Aorta (tissue), 5 donors: ENCODE measurements around the gene ABCC4. TPM values are rescaled to one million over a fixed set of nuclear protein-coding genes. Genes with fewer than 3 reads are reported as not detected.

ENCODE experiments used
- ATAC-seq: fragments of 200-7000 bp; cut with Tn5 transposase; one replicate; pipeline ENCODE4 v1.9.1; 2022; ENCODE audit warnings: moderate library complexity; ENCODE audit not compliant: low FRiP score
- DNase-seq, 2 donors: peaks; one replicate each; pipeline ENCODE4 v3.0.0-alpha.2; 2020
- H3K27ac ChIP-seq, 2 donors: one replicate each; pipeline ENCODE4 v1.5.1; 2013; ENCODE audit warnings: low read length in 2 of 2, mild to moderate bottlenecking in 2 of 2, moderate library complexity in 2 of 2, control low read depth in 1 of 2, inconsistent platforms in 1 of 2, low read depth in 1 of 2
- H3K27me3 ChIP-seq, 2 donors: one replicate each; pipeline ENCODE4 v1.6.1; 2013; ENCODE audit warnings: control low read depth in 1 of 2, low read length in 1 of 2, mild to moderate bottlenecking in 1 of 2, moderate library complexity in 1 of 2; ENCODE audit not compliant: insufficient read depth in 2 of 2, control insufficient read depth in 1 of 2
- H3K36me3 ChIP-seq, 2 donors: one replicate each; pipeline ENCODE4 v1.6.1; 2013; ENCODE audit warnings: control low read depth in 1 of 2, low read length in 1 of 2, mild to moderate bottlenecking in 1 of 2; ENCODE audit not compliant: insufficient read depth in 2 of 2, control insufficient read depth in 1 of 2
- H3K4me1 ChIP-seq, 2 donors: one replicate each; pipeline ENCODE4 v1.6.1; 2013; ENCODE audit warnings: low read length in 2 of 2, control low read depth in 1 of 2, mild to moderate bottlenecking in 1 of 2, moderate library complexity in 1 of 2; ENCODE audit not compliant: insufficient read depth in 2 of 2, control insufficient read depth in 1 of 2
- H3K4me3 ChIP-seq, 2 donors: one replicate each; pipeline ENCODE4 v1.5.1; 2013; ENCODE audit warnings: low read length in 2 of 2, control low read depth in 1 of 2, mild to moderate bottlenecking in 1 of 2
- H3K9me3 ChIP-seq: one replicate; pipeline ENCODE4 v1.6.1; 2013; ENCODE audit warnings: mild to moderate bottlenecking, low read length; ENCODE audit not compliant: control insufficient read depth
- WGBS, 2 donors: extraction: QIAGEN DNeasy Blood & Tissue Kit; methylation state at CpG; one replicate each; pipeline ENCODE4 v1.1.7; 2013; 5-methylcytosine and 5-hydroxymethylcytosine counted together
- intact Hi-C, 2 donors: fragments of 100-400 bp; cut with DNase I; formaldehyde crosslinking; loops; one replicate each; pipeline versions ENCODE4 v1.14.2 to v1.15.0; 2022
- polyA plus RNA-seq, 2 donors: library from polyadenylated mRNA; stranded (reverse); fragments of 200-250 nt; gene quantifications; one replicate each; pipeline ENCODE4 v1.2.3, GENCODE V29; 2013
- total RNA-seq, 2 donors: library from RNA; stranded (reverse); fragmentation: NEBNext Ultra II Directional; extraction: Animal tissue kit (Norgen Biotek cat#: 25700); gene quantifications; one replicate each; pipeline ENCODE4 v1.2.1, GENCODE V29; 2021
- donor health status: healthy with polysubstance abuse.
- donor health status: Bipolar disorder and iron deficiency.
- donor health status: DM: no; HTN: no; CAD: no.
- donor health status: DM: no; HTN: no; CAD: no.
- donor health status: DM: yes; HTN: yes; CAD: no.

ABCC4 gene
- total and polyA plus RNA-seq, 4 donors = 0.38 to 18.6 (median 5.9) TPM

DNA sequence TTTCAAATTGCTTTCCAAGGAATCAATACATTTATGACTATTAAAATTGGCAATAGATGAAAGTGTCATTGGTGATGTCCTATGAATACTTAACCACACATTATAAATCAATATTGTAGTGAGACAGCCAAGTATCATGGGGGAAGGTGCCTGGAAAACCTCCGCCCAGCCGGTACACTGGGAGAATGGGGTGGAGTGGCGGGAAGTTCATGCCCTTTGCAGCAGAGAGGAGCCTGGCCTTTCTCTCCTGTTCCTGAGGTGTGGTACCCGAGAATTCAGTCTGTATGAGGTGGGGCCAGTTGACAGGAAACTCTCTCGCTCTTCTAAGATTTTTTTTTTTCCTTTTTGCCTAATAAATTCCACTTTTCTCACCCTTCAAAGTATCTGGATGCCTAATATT is 25.4 kb upstream of the ABCC4 start:
- Histone ChIP-seq H3K9me3 (no peaks in the 10 kb centered on the region), H3K27me3 (no peaks in the 10 kb centered on the region), H3K27ac (no peak overlapping the region), H3K4me3 (no peak overlapping the region), H3K4me1 (no peaks in the 10 kb centered on the region), H3K36me3 (no peaks in the 10 kb centered on the region)
- DNase-seq (no peak), ATAC-seq (no peak)
- intact Hi-C loops = no loop called here
- 68 to 73% methylated on average over 5 of the region's 5 CpGs for WGBS, 2 donors

GRCh38 chr13:95325485-95325884 is 24.2 kb upstream of the ABCC4 start:
- no peaks in the 10 kb centered on the region for H3K36me3 ChIP-seq
- H3K27me3 ChIP-seq = no peaks in the 10 kb centered on the region
- ATAC-seq = no peak
- WGBS, 2 donors = 59 to 68% methylated on average over 3 of the region's 3 CpGs
- H3K4me1 ChIP-seq = no peaks in the 10 kb centered on the region
- intact Hi-C loops = no loop called here
- no peak for DNase-seq
- H3K27ac ChIP-seq = no peak overlapping the region
- H3K4me3 ChIP-seq = no peak overlapping the region
- no peaks in the 10 kb centered on the region for H3K9me3 ChIP-seq

GRCh38 chr13:95323930-95324662 is 22.8 kb upstream of the ABCC4 start:
- no peaks in the 10 kb centered on the region for H3K4me1 ChIP-seq
- no peaks in the 10 kb centered on the region for H3K9me3 ChIP-seq
- no peaks in the 10 kb centered on the region for H3K36me3 ChIP-seq
- intact Hi-C loops = no loop called here
- no peak overlapping the region for H3K4me3 ChIP-seq
- ATAC-seq (no peak), DNase-seq (no peak)
- H3K27ac ChIP-seq = no peak overlapping the region
- WGBS, 2 donors = 66 to 78% methylated on average over 16 of the region's 16 CpGs
- no peaks in the 10 kb centered on the region for H3K27me3 ChIP-seq

- Histone ChIP-seq H3K4me3 (no peak overlapping the region), H3K36me3 (no peaks in the 10 kb centered on the region), H3K27me3 (no peaks in the 10 kb centered on the region), H3K4me1 (no peaks in the 10 kb centered on the region), H3K9me3 (peaks cover 2% of the 10 kb centered on the region), H3K27ac (no peak overlapping the region)
- DNase-seq (no peak), ATAC-seq (no peak)
- 56 to 65% methylated on average over 8 to 9 of the region's 9 CpGs for WGBS, 2 donors
- intact Hi-C loops = no loop called here
These were observed 18.5 kb upstream of the ABCC4 start for GRCh38 chr13:95319551-95320274.

GRCh38 chr13:95317039-95317989 is 16.1 kb upstream of the ABCC4 start:
- no peaks in the 10 kb centered on the region for H3K4me1 ChIP-seq
- DNase-seq = peak in 1 of 2 donors; percentile 15
- no peaks in the 10 kb centered on the region for H3K27me3 ChIP-seq
- no peaks in the 10 kb centered on the region for H3K36me3 ChIP-seq
- H3K27ac ChIP-seq = no peak overlapping the region
- H3K4me3 ChIP-seq = no peak overlapping the region
- no peak for ATAC-seq
- intact Hi-C loops = no loop called here
- peaks cover 2% of the 10 kb centered on the region for H3K9me3 ChIP-seq
- WGBS, 2 donors = 77 to 84% methylated on average over 12 of the region's 12 CpGs

DNA sequence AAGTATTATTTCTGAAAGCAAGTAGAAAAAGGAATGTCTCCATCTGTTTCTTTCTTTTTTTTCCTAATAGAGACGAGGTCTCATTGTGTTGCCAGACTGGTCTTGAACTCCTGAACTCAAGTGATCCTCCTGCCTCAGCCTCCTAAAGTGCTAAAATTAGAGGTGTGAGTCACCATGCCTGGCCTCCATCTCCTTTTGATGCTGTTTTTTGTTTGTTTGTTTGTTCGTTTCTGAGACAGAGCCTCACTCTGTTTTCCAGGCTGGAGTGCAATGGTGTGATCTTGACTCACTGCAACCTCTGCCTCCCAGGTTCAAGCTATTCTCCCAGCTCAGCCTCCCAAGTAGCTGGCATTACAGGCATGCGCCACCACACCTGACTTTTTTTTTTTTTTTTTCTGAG is 14.5 kb upstream of the ABCC4 start:
- Histone ChIP-seq H3K36me3 (no peaks in the 10 kb centered on the region), H3K27ac (no peak overlapping the region), H3K27me3 (no peaks in the 10 kb centered on the region), H3K4me1 (no peaks in the 10 kb centered on the region), H3K4me3 (no peak overlapping the region), H3K9me3 (peaks cover 3% of the 10 kb centered on the region)
- WGBS, 2 donors = 82 to 88% methylated on average over 3 of the region's 3 CpGs
- DNase-seq (no peak), ATAC-seq (no peak)
- intact Hi-C loops = no loop called here

DNA sequence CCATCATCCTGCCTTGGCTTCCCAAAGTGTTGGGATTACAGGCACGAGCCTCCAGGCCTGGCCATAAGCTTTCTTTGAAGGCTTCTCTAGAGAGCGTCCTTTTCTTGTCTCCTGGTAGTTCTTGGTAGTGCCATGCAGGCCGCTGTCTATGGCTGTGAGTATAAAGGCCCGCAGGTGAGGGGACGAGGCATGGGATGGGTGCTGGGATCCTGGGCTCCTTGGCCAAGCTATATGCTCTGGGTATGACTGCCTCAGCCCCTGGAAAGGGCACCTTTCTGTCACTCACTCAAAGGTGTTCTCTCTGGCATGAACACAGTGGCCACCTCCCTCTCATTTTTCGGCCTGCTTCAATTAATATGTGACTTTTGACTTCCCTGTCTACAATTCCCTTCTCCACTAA is 6.3 kb upstream of the ABCC4 start:
- peak in 1 of 2 donors; percentile 27 for DNase-seq
- Histone ChIP-seq H3K27me3 (no peaks in the 10 kb centered on the region), H3K36me3 (no peaks in the 10 kb centered on the region), H3K4me3 (no peak overlapping the region), H3K27ac (no peak overlapping the region), H3K9me3 (peaks cover 2% of the 10 kb centered on the region), H3K4me1 (no peaks in the 10 kb centered on the region)
- ATAC-seq = no peak
- intact Hi-C loops = no loop called here
- WGBS, 2 donors = 76 to 79% methylated on average over 6 of the region's 6 CpGs

- H3K27me3 ChIP-seq = no peaks in the 10 kb centered on the region
- ATAC-seq = no peak
These were observed 3.2 kb upstream of the ABCC4 start for GRCh38 chr13:95304453-95304852.

More at GRCh38 chr13:95304453-95304852, 3.2 kb upstream of the ABCC4 start:
- no peaks in the 10 kb centered on the region for H3K4me1 ChIP-seq
- no peak for DNase-seq
- no peaks in the 10 kb centered on the region for H3K9me3 ChIP-seq
- no peak overlapping the region for H3K4me3 ChIP-seq
- H3K27ac ChIP-seq = no peak overlapping the region
- intact Hi-C loops = loop anchor here in 1 of 2 donors (5.0 kb wide), 1 partner anchor 78 kb away; no protein-coding TSS in a partner anchor
- no peaks in the 10 kb centered on the region for H3K36me3 ChIP-seq
- 55 to 62% methylated on average over 2 of the region's 2 CpGs for WGBS, 2 donors
